Body of pancreas (tissue), 4 donors: ENCODE data around the gene OR52J3. TPM values are rescaled to one million over a fixed set of nuclear protein-coding genes. Genes with fewer than 3 reads are reported as not detected.

Experiments
- ATAC-seq: fragments of 150-250 bp; one replicate; pipeline ENCODE4 v1.9.1; 2016
- DNase-seq, 4 donors: peaks; one replicate each; pipeline ENCODE4 v3.0.0-alpha.2; 2019
- H3K27ac ChIP-seq, 4 donors: fragments of 200-600 bp; sonication (generic); 1 replicate in 3 of 4; 2 replicates in 1 of 4; pipeline versions ENCODE4 v1.5.1 to v1.6.1; 2016 to 2019; ENCODE audit warnings: mild to moderate bottlenecking in 1 of 4, mixed read lengths in 1 of 4, moderate library complexity in 1 of 4
- H3K27me3 ChIP-seq, 2 donors: fragments of 200-600 bp; sonication (generic); one replicate each; pipeline ENCODE4 v1.6.0; 2016; ENCODE audit warnings: mild to moderate bottlenecking in 1 of 2
- H3K36me3 ChIP-seq, 2 donors: fragments of 200-600 bp; sonication (generic); replicated peaks in 1 of 2; 2 replicates each; pipeline ENCODE4 v1.5.1; 2016; ENCODE audit warnings: low read depth in 2 of 2; ENCODE audit not compliant: insufficient read depth in 1 of 2
- H3K4me1 ChIP-seq: fragments of 200-600 bp; sonication (generic); one replicate; pipeline ENCODE4 v1.6.0; 2016
- H3K4me3 ChIP-seq, 2 donors: fragments of 200-600 bp; sonication (generic); 1 replicate in 1 of 2; 2 replicates in 1 of 2; pipeline ENCODE4 v1.5.1; 2016 to 2019
- H3K9me3 ChIP-seq, 3 donors: fragments of 200-600 bp; sonication (generic); 1 replicate in 2 of 3; 2 replicates in 1 of 3; pipeline ENCODE4 v1.5.1; 2016
- POLR2A ChIP-seq, 3 donors: fragments of 450-650 bp; IDR thresholded peaks; one replicate each; pipeline ENCODE4 v1.6.1; 2016; ENCODE audit warnings: antibody characterized with exemption in 3 of 3, mild to moderate bottlenecking in 2 of 3
- WGBS, 2 donors: methylation state at CpG; one replicate each; pipeline ENCODE4 v1.1.5; 2017; 5-methylcytosine and 5-hydroxymethylcytosine counted together
- intact Hi-C: fragments of 100-400 bp; cut with DNase I; formaldehyde crosslinking; loops from one replicate; pipeline ENCODE4 v1.15.1; 2023
- total RNA-seq, 2 donors: library from RNA; depleted of rRNA; stranded (reverse); fragments of >200 nt; gene quantifications; one replicate each; pipeline ENCODE4 v1.1.0, GENCODE V29; 2016
- TF ChIP-seq, protein P1 (sequence below), 7 experiments: fragments of 450-650 bp in 4 of 7; fragments of 200-600 bp in 3 of 7; sonication (generic) in 3 of 7; IDR thresholded peaks; one replicate each; pipeline ENCODE4 v1.5.1; 2016 to 2019; ENCODE audit warnings: antibody characterized with exemption in 7 of 7

Gene OR52J3
- total RNA-seq, 2 donors from 2014 or later: not detected

DNA sequence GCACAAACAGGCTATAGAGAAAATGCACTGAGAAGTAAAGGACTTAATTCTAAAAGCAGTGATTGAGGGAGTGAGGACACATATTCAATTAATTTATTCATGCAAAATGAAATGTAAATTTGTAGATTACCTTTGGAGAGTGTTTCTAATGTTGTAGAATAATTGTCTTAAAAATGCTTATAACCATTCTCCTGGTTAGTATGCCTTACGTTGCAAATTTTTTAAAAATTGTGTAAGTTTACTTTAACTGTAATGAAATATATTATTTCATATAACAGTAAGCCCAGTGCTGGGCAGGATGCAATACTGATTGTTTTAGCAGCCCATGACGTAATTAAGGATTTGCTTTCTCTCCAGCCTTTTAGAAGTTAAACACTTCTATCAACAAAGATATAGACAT, 49.7 kb downstream of the OR52J3 start:
- H3K36me3 ChIP-seq: no peaks in the 10 kb centered on the region
- no peaks in the 10 kb centered on the region for H3K4me1 ChIP-seq
- 59 to 66% methylated on average over 2 of the region's 2 CpGs for WGBS, 2 donors
- no peak overlapping the region for H3K27ac ChIP-seq
- no peak for ATAC-seq
- no peak for DNase-seq
- intact Hi-C loops: no loop called here
- H3K9me3 ChIP-seq: no peaks in the 10 kb centered on the region
- TF ChIP-seq, protein P1, sequence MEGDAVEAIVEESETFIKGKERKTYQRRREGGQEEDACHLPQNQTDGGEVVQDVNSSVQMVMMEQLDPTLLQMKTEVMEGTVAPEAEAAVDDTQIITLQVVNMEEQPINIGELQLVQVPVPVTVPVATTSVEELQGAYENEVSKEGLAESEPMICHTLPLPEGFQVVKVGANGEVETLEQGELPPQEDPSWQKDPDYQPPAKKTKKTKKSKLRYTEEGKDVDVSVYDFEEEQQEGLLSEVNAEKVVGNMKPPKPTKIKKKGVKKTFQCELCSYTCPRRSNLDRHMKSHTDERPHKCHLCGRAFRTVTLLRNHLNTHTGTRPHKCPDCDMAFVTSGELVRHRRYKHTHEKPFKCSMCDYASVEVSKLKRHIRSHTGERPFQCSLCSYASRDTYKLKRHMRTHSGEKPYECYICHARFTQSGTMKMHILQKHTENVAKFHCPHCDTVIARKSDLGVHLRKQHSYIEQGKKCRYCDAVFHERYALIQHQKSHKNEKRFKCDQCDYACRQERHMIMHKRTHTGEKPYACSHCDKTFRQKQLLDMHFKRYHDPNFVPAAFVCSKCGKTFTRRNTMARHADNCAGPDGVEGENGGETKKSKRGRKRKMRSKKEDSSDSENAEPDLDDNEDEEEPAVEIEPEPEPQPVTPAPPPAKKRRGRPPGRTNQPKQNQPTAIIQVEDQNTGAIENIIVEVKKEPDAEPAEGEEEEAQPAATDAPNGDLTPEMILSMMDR (IDR thresholded peaks at IDR 0.05): no peak
- TF ChIP-seq POLR2A (IDR thresholded peaks at IDR 0.05): no peak
- H3K4me3 ChIP-seq: no peak overlapping the region
- H3K27me3 ChIP-seq: no peaks in the 10 kb centered on the region

Other genes with a start within 250 kb of the OR52J3 start
- not detected for gene OR52R1, start 242.1 kb upstream of the OR52J3 start, total RNA-seq
- gene OR51F2, start 225.2 kb upstream of the OR52J3 start, total RNA-seq: not detected
- gene OR51S1, start 197.3 kb upstream of the OR52J3 start, total RNA-seq: not detected
- not detected for gene OR51T1, start 164.6 kb upstream of the OR52J3 start, total RNA-seq
- not detected for gene OR51A7, start 142.7 kb upstream of the OR52J3 start, total RNA-seq
- not detected for gene OR51G2, start 127.2 kb upstream of the OR52J3 start, total RNA-seq
- gene OR51G1, start 122.2 kb upstream of the OR52J3 start, total RNA-seq: not detected
- gene OR51A4, start 98.9 kb upstream of the OR52J3 start, total RNA-seq: not detected
- not detected for gene OR51A2, start 90.8 kb upstream of the OR52J3 start, total RNA-seq
- gene OR51L1, start 51.7 kb upstream of the OR52J3 start, total RNA-seq: not detected
- not detected for gene OR52E2, start 13.1 kb downstream of the OR52J3 start, total RNA-seq
- gene OR52E1, start 23.0 kb downstream of the OR52J3 start, total RNA-seq: not detected
- not detected for gene OR52A5, start 91.8 kb downstream of the OR52J3 start, total RNA-seq
- gene OR52A1, start 108.2 kb downstream of the OR52J3 start, total RNA-seq: not detected
- gene OR51V1, start 154.2 kb downstream of the OR52J3 start, total RNA-seq: not detected
- gene HBB, start 180.5 kb downstream of the OR52J3 start, total RNA-seq: 10 to 100 TPM in 1 of 2 donors, not detected in 1; 13.0 TPM
- not detected for gene HBD, start 188.0 kb downstream of the OR52J3 start, total RNA-seq
- not detected for gene HBG1, start 203.3 kb downstream of the OR52J3 start, total RNA-seq
- gene HBG2, start 208.3 kb downstream of the OR52J3 start, total RNA-seq: not detected
- gene HBE1, start 223.4 kb downstream of the OR52J3 start, total RNA-seq: not detected